Measurements from ENCODE around the gene GMPPA. TPM values are rescaled to one million over a fixed set of nuclear protein-coding genes. Genes with fewer than 3 reads are reported as not detected.

Gene GMPPA
- total RNA-seq, 1 experiment from 2014 or later: 51.9 TPM

DNA sequence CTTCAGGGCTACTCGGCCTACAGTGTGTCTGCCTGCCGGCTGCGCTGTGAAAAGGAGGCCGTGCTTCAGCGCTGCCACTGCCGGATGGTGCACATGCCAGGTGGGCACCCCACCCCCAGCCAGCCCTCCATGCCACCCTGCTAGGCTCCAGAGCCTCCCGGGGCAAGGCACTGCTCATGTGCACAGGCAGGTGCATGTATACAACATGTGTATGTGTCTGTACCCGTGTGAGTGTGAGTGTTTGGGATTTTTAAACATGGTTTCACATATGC lies 33.6 kb downstream of the GMPPA start (continued):
- TF ChIP-seq, protein P1, sequence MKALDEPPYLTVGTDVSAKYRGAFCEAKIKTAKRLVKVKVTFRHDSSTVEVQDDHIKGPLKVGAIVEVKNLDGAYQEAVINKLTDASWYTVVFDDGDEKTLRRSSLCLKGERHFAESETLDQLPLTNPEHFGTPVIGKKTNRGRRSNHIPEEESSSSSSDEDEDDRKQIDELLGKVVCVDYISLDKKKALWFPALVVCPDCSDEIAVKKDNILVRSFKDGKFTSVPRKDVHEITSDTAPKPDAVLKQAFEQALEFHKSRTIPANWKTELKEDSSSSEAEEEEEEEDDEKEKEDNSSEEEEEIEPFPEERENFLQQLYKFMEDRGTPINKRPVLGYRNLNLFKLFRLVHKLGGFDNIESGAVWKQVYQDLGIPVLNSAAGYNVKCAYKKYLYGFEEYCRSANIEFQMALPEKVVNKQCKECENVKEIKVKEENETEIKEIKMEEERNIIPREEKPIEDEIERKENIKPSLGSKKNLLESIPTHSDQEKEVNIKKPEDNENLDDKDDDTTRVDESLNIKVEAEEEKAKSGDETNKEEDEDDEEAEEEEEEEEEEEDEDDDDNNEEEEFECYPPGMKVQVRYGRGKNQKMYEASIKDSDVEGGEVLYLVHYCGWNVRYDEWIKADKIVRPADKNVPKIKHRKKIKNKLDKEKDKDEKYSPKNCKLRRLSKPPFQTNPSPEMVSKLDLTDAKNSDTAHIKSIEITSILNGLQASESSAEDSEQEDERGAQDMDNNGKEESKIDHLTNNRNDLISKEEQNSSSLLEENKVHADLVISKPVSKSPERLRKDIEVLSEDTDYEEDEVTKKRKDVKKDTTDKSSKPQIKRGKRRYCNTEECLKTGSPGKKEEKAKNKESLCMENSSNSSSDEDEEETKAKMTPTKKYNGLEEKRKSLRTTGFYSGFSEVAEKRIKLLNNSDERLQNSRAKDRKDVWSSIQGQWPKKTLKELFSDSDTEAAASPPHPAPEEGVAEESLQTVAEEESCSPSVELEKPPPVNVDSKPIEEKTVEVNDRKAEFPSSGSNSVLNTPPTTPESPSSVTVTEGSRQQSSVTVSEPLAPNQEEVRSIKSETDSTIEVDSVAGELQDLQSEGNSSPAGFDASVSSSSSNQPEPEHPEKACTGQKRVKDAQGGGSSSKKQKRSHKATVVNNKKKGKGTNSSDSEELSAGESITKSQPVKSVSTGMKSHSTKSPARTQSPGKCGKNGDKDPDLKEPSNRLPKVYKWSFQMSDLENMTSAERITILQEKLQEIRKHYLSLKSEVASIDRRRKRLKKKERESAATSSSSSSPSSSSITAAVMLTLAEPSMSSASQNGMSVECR (CRISPR knock-in tag; IDR thresholded peaks at IDR 0.05; ENCODE audit: borderline replicate concordance): no peak

DNA sequence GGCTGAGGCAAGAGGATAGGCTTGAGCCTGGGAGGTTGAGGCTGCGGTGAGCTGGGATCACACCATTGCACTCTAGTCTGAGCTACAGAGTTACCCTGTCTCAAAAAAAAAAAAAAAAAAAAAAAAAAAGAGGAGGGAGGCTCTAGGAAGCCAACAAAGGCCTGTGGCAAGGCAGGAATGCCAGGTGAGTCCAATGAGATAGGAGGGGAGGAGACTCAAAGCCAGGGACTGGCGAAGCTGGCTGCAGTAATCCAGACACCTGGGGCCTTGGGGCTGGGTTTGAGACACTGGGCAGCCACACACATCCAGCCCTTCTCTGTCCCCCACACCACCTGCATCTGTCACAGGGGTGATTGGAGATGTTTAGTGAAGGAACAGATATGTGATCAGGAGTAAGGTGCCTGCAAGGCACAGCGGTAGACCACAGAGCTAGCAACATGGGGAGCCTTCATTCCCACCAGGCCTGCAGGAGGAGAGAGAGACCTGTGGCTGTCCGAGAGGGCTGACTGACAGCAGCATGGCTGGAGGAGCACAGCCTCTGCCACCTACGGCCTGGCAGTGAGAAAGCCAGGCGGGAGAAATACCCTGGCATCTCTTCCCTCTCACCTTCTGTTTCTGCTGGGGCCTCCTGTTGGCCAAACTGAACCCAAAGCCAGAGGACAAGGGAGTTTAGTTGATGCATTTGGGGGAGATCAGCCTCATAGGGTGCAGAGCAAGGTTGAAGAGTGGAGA lies 35.4 kb downstream of the GMPPA start:
- Mint-ChIP-seq H3K4me1 (peaks cover 32% of the 10 kb centered on the region), H3K4me3 (no peak overlapping the region), H3K36me3 (peaks cover 5% of the 10 kb centered on the region; the same call in 1 of the 2 replicates), H3K27me3 (ENCODE audit: low read depth) (peaks cover 22% of the 10 kb centered on the region), H3K27ac (no peak overlapping the region), H3K9me3 (no peaks in the 10 kb centered on the region)
- ATAC-seq (peak; percentile 6), DNase-seq (ENCODE audit: low spot score) (no peak)
- ChIA-PET CTCF (interaction anchor here (0.6 to 41.3 kb wide), 8 partner anchors 24 to 554 kb away, joined by 3 to 2316 read pairs (median 4); partner anchors contain the start of gene GMPPA), POLR2A (interaction anchor here (0.6 kb wide), 2 partner anchors 147 to 169 kb away, joined by 3 to 6 read pairs; no protein-coding TSS in a partner anchor)
- no peak for TF ChIP-seq NFE2L1 (CRISPR knock-in tag; IDR thresholded peaks at IDR 0.05)
- TF ChIP-seq SP1 (CRISPR knock-in tag; conservative IDR thresholded peaks at IDR 0.05): no peak
- TF ChIP-seq ZNF671 (CRISPR knock-in tag; IDR thresholded peaks at IDR 0.05): no peak
- TF ChIP-seq, protein P2, sequence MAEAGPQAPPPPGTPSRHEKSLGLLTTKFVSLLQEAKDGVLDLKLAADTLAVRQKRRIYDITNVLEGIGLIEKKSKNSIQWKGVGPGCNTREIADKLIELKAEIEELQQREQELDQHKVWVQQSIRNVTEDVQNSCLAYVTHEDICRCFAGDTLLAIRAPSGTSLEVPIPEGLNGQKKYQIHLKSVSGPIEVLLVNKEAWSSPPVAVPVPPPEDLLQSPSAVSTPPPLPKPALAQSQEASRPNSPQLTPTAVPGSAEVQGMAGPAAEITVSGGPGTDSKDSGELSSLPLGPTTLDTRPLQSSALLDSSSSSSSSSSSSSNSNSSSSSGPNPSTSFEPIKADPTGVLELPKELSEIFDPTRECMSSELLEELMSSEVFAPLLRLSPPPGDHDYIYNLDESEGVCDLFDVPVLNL (CRISPR knock-in tag; IDR thresholded peaks at IDR 0.05; ENCODE audit: borderline replicate concordance, low read depth): no peak
- TF ChIP-seq ZNF423 (CRISPR knock-in tag; IDR thresholded peaks at IDR 0.05): no peak
- TF ChIP-seq, protein P3, sequence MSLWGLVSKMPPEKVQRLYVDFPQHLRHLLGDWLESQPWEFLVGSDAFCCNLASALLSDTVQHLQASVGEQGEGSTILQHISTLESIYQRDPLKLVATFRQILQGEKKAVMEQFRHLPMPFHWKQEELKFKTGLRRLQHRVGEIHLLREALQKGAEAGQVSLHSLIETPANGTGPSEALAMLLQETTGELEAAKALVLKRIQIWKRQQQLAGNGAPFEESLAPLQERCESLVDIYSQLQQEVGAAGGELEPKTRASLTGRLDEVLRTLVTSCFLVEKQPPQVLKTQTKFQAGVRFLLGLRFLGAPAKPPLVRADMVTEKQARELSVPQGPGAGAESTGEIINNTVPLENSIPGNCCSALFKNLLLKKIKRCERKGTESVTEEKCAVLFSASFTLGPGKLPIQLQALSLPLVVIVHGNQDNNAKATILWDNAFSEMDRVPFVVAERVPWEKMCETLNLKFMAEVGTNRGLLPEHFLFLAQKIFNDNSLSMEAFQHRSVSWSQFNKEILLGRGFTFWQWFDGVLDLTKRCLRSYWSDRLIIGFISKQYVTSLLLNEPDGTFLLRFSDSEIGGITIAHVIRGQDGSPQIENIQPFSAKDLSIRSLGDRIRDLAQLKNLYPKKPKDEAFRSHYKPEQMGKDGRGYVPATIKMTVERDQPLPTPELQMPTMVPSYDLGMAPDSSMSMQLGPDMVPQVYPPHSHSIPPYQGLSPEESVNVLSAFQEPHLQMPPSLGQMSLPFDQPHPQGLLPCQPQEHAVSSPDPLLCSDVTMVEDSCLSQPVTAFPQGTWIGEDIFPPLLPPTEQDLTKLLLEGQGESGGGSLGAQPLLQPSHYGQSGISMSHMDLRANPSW (CRISPR knock-in tag; conservative IDR thresholded peaks at IDR 0.05; ENCODE audit: low read depth): no peak
- no peak for TF ChIP-seq SMAD3 (CRISPR knock-in tag; IDR thresholded peaks at IDR 0.05; ENCODE audit: borderline replicate concordance)
- TF ChIP-seq KAT7 (CRISPR knock-in tag; IDR thresholded peaks at IDR 0.05; ENCODE audit: borderline replicate concordance): no peak
- no peak for TF ChIP-seq ZNF138 (CRISPR knock-in tag; conservative IDR thresholded peaks at IDR 0.05)
- TF ChIP-seq PRRX2 (CRISPR knock-in tag; IDR thresholded peaks at IDR 0.05): no peak
- TF ChIP-seq GTF2I (CRISPR knock-in tag; conservative IDR thresholded peaks at IDR 0.05): no peak
- TF ChIP-seq, protein P4, sequence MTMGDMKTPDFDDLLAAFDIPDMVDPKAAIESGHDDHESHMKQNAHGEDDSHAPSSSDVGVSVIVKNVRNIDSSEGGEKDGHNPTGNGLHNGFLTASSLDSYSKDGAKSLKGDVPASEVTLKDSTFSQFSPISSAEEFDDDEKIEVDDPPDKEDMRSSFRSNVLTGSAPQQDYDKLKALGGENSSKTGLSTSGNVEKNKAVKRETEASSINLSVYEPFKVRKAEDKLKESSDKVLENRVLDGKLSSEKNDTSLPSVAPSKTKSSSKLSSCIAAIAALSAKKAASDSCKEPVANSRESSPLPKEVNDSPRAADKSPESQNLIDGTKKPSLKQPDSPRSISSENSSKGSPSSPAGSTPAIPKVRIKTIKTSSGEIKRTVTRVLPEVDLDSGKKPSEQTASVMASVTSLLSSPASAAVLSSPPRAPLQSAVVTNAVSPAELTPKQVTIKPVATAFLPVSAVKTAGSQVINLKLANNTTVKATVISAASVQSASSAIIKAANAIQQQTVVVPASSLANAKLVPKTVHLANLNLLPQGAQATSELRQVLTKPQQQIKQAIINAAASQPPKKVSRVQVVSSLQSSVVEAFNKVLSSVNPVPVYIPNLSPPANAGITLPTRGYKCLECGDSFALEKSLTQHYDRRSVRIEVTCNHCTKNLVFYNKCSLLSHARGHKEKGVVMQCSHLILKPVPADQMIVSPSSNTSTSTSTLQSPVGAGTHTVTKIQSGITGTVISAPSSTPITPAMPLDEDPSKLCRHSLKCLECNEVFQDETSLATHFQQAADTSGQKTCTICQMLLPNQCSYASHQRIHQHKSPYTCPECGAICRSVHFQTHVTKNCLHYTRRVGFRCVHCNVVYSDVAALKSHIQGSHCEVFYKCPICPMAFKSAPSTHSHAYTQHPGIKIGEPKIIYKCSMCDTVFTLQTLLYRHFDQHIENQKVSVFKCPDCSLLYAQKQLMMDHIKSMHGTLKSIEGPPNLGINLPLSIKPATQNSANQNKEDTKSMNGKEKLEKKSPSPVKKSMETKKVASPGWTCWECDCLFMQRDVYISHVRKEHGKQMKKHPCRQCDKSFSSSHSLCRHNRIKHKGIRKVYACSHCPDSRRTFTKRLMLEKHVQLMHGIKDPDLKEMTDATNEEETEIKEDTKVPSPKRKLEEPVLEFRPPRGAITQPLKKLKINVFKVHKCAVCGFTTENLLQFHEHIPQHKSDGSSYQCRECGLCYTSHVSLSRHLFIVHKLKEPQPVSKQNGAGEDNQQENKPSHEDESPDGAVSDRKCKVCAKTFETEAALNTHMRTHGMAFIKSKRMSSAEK (CRISPR knock-in tag; IDR thresholded peaks at IDR 0.05; ENCODE audit: borderline replicate concordance): no peak
- TF ChIP-seq HMGA2 (CRISPR knock-in tag; IDR thresholded peaks at IDR 0.05): no peak
- TF ChIP-seq, protein P5, sequence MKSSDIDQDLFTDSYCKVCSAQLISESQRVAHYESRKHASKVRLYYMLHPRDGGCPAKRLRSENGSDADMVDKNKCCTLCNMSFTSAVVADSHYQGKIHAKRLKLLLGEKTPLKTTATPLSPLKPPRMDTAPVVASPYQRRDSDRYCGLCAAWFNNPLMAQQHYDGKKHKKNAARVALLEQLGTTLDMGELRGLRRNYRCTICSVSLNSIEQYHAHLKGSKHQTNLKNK (CRISPR knock-in tag; IDR thresholded peaks at IDR 0.05): no peak
- TF ChIP-seq, protein P6, sequence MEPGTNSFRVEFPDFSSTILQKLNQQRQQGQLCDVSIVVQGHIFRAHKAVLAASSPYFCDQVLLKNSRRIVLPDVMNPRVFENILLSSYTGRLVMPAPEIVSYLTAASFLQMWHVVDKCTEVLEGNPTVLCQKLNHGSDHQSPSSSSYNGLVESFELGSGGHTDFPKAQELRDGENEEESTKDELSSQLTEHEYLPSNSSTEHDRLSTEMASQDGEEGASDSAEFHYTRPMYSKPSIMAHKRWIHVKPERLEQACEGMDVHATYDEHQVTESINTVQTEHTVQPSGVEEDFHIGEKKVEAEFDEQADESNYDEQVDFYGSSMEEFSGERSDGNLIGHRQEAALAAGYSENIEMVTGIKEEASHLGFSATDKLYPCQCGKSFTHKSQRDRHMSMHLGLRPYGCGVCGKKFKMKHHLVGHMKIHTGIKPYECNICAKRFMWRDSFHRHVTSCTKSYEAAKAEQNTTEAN (CRISPR knock-in tag; IDR thresholded peaks at IDR 0.05): no peak
- TF ChIP-seq RELA (CRISPR knock-in tag; IDR thresholded peaks at IDR 0.05; ENCODE audit: borderline replicate concordance): no peak
- TF ChIP-seq TEAD4 (CRISPR knock-in tag; IDR thresholded peaks at IDR 0.05): no peak
- no peak for TF ChIP-seq ATF1 (CRISPR knock-in tag; IDR thresholded peaks at IDR 0.05)
